Activated CD8-positive, alpha-beta memory T cell treated with anti-CD3 and anti-CD28 coated beads for 1 hour (primary cell): ENCODE measurements around the gene GPR148.
"Not testable (repeated sequence)": the region's sequence is repeated elsewhere in the genome, so short reads cannot be mapped to it uniquely, and the experiment has no call there.

Source experiments
- DNase-seq, 2 donors: peaks; one replicate each; pipeline ENCODE4 v3.0.0-alpha.2; 2020; ENCODE audit warnings: low read depth in 1 of 2; ENCODE audit errors: extremely low read depth in 1 of 2

Gene GPR148, protein sequence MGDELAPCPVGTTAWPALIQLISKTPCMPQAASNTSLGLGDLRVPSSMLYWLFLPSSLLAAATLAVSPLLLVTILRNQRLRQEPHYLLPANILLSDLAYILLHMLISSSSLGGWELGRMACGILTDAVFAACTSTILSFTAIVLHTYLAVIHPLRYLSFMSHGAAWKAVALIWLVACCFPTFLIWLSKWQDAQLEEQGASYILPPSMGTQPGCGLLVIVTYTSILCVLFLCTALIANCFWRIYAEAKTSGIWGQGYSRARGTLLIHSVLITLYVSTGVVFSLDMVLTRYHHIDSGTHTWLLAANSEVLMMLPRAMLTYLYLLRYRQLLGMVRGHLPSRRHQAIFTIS

DNA sequence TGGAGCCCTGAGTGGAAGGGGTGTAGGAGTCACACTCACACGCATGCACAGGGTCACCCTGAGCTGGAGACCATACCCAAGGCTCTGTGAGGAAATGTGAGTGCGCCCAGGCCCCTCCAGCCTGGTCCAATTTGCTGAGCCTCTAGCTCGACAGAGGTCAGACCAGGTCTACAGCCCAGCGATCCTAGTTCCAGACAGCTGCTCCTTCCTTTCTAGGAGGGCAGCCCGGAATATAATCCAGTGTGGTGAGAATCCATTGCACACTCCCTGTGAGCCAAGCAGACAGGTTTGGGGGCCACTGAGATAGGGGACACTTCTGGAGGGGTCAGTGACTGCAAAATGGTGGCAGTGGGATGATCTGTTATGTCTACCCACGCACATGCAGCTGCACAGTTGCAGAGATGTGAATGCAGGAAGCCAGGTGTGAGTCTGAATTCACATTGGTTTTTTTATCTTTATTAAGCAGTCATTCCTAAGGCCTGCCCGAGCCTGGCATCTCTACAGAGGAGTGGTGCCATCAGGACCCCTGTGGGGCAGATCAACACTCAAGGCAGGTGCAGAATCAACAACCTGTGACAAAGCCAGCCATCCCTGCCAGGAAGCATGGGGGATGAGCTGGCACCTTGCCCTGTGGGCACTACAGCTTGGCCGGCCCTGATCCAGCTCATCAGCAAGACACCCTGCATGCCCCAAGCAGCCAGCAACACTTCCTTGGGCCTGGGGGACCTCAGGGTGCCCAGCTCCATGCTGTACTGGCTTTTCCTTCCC lies at the start of gene GPR148:
Gene GPR148, plus strand, starts transcription at position 522 of the 768 bp plus-strand sequence. Its CDS starts 82 bp downstream, at position 604.
- DNase-seq = no peak

DNA sequence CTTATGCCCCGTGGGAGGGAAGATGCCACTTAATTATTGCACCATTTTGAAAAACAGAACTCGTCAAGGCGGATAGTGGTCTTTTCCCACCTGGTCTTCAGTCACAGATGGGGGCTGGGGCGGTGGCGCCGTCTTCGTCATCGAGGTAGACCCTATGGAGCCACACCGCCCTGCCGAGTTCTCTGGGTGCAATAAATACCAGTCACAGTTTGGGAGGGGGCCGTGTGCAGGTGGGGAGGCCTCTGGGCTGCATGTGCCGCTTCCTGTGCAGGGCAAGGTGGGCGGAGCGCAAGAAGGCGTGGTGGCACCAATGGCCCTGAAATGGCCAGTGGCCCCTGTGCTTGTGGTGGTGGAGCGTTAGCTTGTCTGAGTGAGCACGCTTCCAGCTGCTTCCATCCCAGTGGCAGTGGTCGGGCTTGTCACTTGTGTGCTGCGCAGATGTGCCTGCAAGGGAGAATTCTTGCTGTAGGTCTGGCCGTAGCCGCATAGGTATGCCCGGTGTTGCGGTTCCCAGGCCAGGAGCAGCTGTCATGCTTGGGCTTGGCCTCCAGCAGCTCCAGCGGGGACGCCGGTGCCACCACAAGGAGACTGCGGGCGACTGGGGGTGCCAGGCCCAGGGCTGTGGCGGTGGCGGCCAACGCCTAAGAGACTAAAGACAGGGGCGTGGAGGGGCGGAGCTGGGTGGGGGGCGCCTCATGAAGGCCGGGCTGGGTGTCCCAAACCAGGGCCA lies 36.7 kb upstream of the GPR148 start:
- DNase-seq = not testable (repeated sequence)

DNA sequence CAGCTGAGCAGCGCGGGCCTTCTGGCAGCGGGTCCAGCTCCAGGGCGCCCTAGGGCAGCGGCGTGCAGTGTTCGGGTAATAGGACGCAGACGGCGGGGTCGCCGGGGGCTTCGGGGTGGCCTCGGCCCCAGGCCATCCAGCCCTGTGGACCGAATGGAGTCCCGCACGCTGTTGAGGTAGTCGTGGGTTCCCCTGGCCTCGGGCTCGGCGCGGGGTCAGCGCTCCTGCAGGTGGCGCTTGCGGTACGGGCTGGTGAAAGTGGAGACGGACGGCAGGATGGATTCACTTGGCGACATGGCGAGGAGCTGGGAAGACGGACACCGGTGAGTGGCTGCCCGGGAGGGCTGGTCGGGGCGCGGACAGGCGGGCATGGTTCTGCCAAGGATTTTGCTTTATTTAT lies 35.4 kb upstream of the GPR148 start:
- DNase-seq = not testable (repeated sequence)

DNA sequence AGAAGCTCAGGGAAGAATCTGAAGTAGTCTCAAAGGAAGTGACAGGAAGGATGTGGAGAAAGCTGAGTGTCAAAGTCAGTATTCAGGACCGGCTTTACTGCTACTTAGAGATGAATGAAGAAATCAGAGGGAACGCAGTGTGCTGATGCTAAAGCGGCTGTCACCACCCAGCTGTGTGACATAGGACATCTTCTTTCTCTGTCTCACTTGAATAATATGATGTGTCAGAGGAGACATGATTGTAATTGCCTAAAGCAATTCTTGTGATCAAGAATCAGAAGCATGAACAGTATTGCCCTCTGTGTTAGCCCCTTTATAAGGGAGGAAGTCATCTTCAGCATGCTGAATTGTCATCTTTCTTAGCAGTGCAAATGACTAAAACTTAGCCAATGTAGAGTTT lies 25.6 kb upstream of the GPR148 start:
- not testable (repeated sequence) for DNase-seq

DNA sequence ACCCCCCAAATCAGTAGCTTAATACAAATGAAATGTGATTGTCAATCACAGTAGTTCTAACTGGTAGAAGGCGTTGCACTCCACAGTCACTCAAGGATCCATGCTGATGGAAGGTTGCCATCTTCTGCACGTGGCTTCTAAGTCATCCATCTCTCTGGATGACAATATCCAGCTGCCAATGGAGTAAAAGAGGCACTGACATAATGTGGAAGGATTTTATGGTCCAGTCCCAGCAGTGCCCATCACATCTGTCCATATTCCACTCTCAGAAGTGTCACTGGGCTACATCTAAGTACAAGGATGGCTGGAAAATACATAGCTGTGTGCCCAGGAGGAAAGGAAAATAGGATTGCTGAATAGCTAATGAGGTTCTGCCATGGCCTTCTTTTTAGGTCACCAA lies 14.1 kb upstream of the GPR148 start:
- not testable (repeated sequence) for DNase-seq

DNA sequence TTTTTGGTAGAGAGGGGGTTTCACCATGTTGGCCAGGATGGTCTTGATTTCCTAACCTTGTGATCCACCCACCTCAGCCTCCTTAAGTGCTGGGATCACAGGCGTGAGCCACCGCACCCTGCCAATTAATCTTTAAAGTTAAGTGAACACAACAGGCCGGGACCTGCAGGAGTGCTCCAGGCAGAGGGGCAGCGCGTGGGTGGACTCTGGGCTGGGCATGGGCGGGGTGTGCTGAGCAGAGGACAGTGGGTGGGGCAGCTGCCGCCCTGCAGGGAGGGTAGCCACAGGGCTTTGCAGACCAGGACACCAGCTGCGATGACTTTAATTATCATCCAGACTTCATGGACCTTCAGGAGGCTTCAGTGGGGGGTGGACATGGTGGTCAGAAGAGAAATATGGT lies 8.8 kb upstream of the GPR148 start:
- no peak for DNase-seq

DNA sequence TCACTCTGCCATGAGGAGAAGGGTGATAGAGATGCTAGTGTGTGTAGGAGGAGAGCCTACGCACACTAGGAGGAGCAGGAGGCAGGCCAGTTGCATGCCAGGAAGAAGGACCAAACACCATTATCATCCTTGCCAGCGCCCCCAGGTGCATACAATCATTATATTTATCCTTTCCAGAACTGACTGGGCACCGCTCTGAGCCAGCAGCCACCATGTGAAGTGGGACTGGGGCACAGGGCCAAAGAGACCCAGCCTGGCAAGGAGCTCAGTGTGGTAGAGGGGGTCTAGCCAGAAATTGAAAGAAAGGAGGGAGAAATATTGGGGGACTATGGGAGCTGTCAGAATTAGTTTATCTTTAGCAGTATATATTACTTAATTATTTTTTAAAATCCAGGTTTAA lies 8.3 kb upstream of the GPR148 start:
- no peak for DNase-seq

DNA sequence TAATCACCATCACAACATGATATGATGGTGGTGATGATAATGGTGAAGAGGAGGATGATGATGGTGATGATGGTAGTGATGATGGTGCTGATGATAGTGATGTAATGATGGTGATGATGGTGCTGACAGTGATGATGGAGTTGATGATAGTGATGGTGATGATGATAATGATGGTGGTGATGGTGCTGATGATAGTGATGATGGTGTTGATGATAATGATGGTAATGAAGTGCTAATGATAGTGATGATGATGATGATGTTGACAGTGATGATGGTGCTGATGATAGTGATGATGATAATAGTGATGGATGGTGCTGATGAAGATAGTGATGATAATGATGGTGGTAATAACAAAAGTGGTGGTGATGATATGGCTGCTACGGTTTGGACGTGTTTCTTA lies 4.4 kb upstream of the GPR148 start:
- no peak for DNase-seq

DNA sequence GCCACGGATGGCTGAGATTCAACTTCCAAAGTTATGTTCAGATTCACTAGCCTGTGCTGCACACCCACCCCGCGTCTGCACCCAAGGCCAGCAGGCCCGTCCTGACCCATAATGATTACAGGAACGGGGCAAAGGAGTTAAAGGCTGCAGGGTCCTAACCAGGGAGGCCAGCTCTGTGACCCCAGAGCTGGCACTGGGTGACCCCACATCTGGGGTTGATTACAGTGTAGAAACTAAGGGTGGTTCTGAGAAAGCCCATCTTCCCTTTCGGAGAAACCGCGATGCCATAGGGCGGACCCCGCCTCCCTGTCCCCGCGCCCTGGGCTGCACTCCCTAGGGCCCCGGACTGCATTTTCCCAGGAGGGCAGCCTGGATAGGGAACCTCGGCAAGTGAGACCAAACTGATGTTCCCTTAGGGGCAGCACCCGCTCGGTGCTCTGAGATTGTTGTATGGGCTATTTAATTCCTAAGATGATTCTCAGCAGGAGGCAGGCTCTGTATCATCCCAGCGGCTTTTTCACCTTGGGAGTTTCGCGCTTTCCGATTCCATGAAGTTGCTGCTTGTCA lies 2.2 kb upstream of the GPR148 start:
- no peak for DNase-seq

DNA sequence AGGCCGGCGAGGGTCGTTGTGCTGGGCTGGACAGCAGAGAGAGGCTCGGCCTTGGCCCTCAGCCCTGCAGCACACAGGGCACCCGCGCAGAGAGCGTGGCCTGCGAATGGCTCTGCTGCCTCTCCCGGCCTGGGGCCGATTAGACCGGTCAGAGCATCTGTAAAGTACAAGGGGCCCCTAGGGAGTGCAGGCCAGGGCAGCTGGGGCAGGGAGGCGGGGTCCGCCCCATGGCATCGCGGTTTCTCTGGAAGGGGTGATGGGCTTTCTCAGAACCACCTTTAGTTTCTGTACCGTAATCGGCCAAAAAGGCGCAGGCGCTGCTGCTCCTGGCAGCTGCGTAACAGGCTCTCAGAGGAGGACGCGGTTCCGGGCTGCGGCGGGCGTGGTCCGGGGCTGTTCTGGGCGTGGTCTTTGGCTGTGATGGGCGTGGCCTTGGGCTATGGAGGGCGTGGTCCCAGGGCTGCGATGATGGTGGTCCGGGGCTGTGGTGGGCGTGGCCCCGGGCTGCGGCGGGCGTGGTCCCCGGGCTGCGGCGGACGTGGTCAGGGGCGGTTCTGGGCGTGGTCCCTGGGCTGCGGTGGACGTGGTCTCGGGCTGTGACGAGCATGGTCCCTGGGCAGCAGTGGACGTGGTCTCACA lies 1.5 kb upstream of the GPR148 start:
- peak; percentile 70 to 75 for DNase-seq

DNA sequence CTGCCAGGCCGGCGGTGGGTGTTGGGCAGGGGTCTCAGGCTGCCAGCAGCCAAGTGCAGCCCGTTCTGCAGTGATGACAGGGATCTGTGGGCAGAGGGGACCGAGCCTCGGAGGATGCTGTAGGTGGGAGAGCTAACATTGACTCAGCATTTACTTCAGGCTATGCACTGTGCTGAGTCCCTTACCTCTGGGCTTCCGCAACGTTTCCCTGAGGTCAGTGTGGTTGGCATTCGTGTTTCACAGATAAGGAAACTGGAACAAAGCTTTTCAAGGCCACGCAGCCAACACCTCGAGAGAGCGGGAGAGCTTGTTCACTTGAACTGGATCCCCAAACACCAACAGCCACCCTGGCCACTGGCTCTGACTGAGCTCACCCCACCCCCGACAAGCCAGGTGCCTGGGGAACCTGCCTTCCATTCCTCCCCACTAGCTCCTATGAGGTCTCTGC lies 839 bp upstream of the GPR148 start:
- peak in 1 of 2 donors; percentile 2 for DNase-seq

DNA sequence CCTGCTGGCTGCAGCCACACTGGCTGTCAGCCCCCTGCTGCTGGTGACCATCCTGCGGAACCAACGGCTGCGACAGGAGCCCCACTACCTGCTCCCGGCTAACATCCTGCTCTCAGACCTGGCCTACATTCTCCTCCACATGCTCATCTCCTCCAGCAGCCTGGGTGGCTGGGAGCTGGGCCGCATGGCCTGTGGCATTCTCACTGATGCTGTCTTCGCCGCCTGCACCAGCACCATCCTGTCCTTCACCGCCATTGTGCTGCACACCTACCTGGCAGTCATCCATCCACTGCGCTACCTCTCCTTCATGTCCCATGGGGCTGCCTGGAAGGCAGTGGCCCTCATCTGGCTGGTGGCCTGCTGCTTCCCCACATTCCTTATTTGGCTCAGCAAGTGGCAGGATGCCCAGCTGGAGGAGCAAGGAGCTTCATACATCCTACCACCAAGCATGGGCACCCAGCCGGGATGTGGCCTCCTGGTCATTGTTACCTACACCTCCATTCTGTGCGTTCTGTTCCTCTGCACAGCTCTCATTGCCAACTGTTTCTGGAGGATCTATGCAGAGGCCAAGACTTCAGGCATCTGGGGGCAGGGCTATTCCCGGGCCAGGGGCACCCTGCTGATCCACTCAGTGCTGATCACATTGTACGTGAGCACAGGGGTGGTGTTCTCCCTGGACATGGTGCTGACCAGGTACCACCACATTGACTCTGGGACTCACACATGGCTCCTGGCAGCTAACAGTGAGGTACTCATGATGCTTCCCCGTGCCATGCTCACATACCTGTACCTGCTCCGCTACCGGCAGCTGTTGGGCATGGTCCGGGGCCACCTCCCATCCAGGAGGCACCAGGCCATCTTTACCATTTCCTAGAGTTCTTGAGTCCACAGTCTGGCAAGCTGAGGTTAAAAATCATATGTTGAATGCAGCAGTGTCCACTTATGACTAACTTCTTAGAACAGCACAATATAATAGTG lies 741 bp downstream of the GPR148 start:
- DNase-seq = no peak

DNA sequence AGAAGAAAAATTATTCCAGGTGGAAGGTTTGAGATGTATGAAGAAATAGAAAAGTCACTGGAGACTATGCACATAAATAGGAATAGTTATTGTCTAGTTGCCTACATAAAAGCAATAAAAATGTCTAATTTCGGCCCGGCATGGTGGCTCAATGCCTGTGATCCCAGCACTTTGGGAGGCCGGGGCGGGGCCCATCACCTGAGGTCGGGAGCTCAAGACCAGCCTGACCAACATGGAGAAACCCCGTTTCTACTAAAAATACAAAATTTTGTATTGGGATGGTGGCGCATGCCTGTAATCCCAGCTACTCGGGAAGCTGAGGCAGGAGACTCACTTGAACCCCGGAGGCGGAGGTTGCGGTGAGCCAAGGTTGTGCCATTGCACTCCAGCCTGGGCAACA lies 3.4 kb downstream of the GPR148 start:
- not testable (repeated sequence) for DNase-seq

DNA sequence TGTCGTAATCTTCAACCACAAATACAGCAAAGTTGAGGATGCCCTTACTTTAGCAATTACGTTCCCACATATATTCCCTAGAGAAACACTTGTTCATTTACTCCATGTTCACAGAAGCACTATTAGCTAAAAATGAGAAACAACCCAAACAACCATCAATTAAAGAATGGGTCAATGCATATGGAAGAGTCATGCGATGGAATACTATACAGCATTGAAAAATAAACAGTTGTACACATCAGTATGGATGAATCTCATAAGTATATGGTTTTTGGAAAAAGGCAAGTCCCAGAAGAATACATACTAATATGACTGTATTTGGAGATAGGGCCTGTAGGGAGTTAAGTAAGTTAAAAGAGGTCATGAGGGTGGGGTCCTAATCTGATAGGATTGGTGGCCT lies 6.3 kb downstream of the GPR148 start:
- no peak for DNase-seq

DNA sequence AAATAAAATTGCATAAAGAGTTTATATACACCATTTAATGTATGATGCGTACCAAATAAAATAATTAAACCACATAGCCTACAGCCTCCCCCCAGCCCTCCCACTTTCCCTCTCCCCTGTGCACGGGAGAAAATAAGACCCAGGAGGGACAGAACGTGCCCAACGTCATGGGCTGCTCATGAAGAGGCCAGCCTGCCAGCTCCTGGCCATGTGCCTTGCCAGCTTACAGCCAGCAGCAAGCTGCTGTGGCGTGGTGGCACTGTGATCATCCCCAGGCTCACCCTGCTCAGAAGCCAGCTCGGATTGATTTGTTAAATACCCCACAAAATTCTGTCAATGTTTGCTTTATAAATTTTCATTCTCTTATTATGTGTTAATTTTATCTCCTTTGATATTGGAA lies 7.6 kb downstream of the GPR148 start:
- DNase-seq = no peak

DNA sequence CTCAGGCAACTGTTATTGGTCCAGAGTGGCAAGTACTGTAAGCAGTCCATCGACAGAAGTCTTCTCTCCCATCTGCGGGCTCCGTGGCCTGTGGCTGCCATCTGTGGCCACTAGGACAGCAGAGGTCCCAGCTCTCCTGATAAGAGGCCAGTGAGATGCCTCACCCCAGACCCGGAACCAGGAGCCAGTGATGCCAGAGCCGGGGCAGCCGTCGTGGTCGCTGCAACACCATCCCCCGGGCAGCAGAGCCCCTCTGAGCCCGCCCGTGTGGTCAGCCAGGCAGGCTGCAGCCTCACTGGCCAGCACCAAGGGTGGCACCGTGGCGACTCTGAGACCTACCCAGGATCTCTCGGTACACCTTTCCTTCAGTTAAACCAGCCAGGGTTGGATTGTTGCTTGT lies 8.7 kb downstream of the GPR148 start:
- DNase-seq = no peak

DNA sequence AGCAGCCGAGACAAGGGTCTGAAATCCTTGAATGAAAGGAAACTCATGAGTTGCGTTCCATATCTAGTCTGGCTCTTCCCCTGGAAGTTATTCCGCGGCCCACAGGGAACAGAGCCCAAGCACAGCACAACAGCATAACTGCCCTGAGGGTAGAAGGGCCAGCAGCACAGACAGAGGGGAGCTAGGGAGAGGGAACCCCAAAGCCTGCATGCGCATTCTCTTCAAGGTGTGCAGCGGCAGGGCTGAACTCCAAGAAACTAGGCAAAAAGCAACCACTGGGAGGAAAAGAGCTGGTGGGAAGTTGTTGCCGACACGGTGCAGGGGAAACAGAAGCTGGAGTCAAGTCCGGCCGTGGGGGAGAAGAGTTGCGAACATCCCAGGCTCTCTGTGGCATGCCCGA lies 11.8 kb downstream of the GPR148 start:
- no peak for DNase-seq

DNA sequence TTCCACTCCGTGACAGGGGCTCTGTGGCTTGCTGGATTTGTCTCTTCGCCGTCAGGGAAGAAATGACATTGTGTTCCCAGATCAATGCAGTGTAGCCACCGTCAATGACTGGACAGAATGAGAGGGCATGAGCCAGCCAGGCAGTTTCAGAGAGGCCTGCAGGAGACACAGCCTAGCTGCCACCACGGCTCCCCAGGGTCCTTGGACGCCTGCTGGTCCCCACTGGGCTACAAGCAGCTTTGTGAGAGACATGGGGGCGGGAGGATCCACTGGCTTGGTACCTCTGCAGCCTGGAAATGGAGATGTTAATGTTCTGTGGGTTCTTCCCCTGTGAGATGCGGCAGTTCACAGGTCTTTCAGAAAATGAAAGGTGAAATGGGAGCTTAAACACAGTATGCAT lies 14.4 kb downstream of the GPR148 start:
- no peak for DNase-seq

DNA sequence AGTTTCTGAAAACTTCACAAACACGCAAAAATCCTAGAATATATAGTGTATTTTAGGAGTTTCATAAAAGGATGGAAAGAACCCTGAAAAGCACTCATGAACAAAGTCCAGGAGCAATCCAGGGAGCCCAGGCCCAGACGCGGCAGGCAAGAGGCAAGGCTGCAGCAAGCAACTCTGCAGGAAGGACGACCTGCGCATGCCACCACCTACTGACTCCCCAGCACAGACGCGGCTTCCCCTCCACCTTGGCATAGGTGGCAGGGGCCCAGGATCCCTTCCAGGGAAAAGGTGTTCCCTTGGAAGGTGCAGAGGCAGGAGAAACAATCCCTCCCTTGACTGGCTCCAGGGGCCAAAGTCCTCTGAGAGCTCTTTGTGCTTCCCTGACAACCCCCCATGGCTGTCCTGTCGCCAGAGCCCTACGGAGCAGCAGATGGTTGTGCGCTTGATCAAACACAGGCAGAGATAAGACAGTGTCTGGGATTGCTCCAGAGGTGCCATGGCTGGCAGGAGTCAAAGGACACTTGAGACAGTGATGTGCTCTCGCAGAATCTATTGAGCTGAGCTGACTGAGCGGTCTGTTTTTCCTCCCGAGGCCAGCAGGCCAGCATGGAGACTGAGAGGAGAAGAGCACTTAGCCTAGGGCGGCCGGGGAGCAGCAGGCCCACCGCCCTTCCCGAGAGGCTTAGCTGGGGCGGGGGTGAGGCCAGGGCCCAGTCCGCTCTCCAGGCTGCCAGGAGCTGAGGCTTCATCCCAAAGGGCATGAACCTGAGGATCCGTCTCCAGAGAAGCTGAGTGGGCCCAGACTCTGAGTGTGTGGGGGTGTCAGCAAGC lies 15.6 kb downstream of the GPR148 start:
- DNase-seq = no peak
